Suprapubic skin (tissue), 3 donors: ENCODE measurements around the gene LAMC3.

Experiments
- EP300 ChIP-seq: sonication (generic); formaldehyde crosslinking; IDR thresholded peaks from one replicate; pipeline ENCODE4 v1.6.1; 2017; ENCODE audit warnings: antibody characterized with exemption
- TF ChIP-seq, protein P1 (sequence below), 2 donors: fragments of 200-600 bp in 1 of 2; fragments of 450-650 bp in 1 of 2; sonication (generic) in 1 of 2; IDR thresholded peaks; one replicate each; pipeline ENCODE4 v1.5.1; 2016 to 2019; ENCODE audit warnings: antibody characterized with exemption in 2 of 2, mild to moderate bottlenecking in 1 of 2, moderate library complexity in 1 of 2

- TF ChIP-seq EP300: no peak
- TF ChIP-seq, protein P1, sequence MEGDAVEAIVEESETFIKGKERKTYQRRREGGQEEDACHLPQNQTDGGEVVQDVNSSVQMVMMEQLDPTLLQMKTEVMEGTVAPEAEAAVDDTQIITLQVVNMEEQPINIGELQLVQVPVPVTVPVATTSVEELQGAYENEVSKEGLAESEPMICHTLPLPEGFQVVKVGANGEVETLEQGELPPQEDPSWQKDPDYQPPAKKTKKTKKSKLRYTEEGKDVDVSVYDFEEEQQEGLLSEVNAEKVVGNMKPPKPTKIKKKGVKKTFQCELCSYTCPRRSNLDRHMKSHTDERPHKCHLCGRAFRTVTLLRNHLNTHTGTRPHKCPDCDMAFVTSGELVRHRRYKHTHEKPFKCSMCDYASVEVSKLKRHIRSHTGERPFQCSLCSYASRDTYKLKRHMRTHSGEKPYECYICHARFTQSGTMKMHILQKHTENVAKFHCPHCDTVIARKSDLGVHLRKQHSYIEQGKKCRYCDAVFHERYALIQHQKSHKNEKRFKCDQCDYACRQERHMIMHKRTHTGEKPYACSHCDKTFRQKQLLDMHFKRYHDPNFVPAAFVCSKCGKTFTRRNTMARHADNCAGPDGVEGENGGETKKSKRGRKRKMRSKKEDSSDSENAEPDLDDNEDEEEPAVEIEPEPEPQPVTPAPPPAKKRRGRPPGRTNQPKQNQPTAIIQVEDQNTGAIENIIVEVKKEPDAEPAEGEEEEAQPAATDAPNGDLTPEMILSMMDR (IDR thresholded peaks at IDR 0.05): no peak
Observed at GRCh38 chr9:130980526-130980925, 28.4 kb upstream of the LAMC3 start.
